ENCODE measurements around the gene TMEM53. TPM values are rescaled to one million over a fixed set of nuclear protein-coding genes. Genes with fewer than 3 reads are reported as not detected.

The TMEM53 gene
- total RNA-seq, 1 experiment from 2014 or later = 6.2 TPM

GRCh38 chr1:44672254-44672955, 1.9 kb downstream of the TMEM53 start:
- H3K4me1 Mint-ChIP-seq = peaks cover 21 to 29% of the 10 kb centered on the region in 2 experiments
- Histone ChIP-seq H2AK5ac (ENCODE audit: insufficient read length, low read length) (no peak overlapping the region), H3K14ac (ENCODE audit: insufficient read depth, low read length) (no peak overlapping the region), H3K18ac (ENCODE audit: insufficient read length, low read depth, low read length) (no peak overlapping the region), H3K9ac (ENCODE audit: extremely low read depth, insufficient read length, low read length) (no peak overlapping the region), H3K9me3 (ENCODE audit: control insufficient read depth, low read depth, low read length) (no peaks in the 10 kb centered on the region), H4K91ac (ENCODE audit: insufficient read length, low read depth, low read length) (no peak overlapping the region), H3K79me1 (ENCODE audit: insufficient read depth, low read depth, low read length, poor library complexity, severe bottlenecking) (no peaks in the 10 kb centered on the region), H3T11ph (ENCODE audit: low read length) (no peak overlapping the region), H2BK20ac (ENCODE audit: low read depth, low read length, poor library complexity, severe bottlenecking) (no peak overlapping the region), H4K5ac (ENCODE audit: insufficient read length, low read depth, low read length) (no peak overlapping the region), H3K56ac (ENCODE audit: insufficient read length, low read depth, low read length) (no peak overlapping the region), H3K4me2 (ENCODE audit: insufficient read depth, insufficient read length, low read length) (no peak overlapping the region), H3K23me2 (ENCODE audit: insufficient read length, low read depth, low read length, poor library complexity, severe bottlenecking) (no peaks in the 10 kb centered on the region), H3K4ac (ENCODE audit: low read depth, low read length) (no peak overlapping the region), H3K27ac (ENCODE audit: insufficient read length, low read depth, low read length) (no peak overlapping the region), H3K27me3 (ENCODE audit: insufficient read depth, low read length) (no peaks in the 10 kb centered on the region), H2BK120ac (ENCODE audit: low read depth, low read length, poor library complexity, severe bottlenecking) (no peak overlapping the region), H3K4me1 (ENCODE audit: insufficient read depth, low read length) (peaks cover 7% of the 10 kb centered on the region), H3K23ac (ENCODE audit: insufficient read length, low read depth, low read length) (no peak overlapping the region), H4K20me1 (ENCODE audit: control insufficient read depth, insufficient read depth, insufficient read length) (no peaks in the 10 kb centered on the region), H2BK5ac (ENCODE audit: insufficient read length, low read length) (no peak overlapping the region), H2AFZ (ENCODE audit: low read length) (no peak overlapping the region), H2BK12ac (ENCODE audit: insufficient read length, low read depth, low read length) (no peak overlapping the region), H2BK15ac (ENCODE audit: low read depth, low read length) (no peak overlapping the region), H3K79me2 (ENCODE audit: insufficient read depth, low read length) (no peaks in the 10 kb centered on the region), H4K8ac (replicated peaks; ENCODE audit: insufficient read length, low read depth, low read length) (no peak overlapping the region)
- no peaks in the 10 kb centered on the region for H3K27me3 Mint-ChIP-seq (ENCODE audit: low read depth)
- peaks cover 0 to 4% (median 4%) of the 10 kb centered on the region in 3 experiments; a peak in 2 of 7 replicates for H3K36me3 Mint-ChIP-seq (ENCODE audit: insufficient read depth in 1 of 3, low read depth in 3 of 3)
- no CpG with 5 or more reads among the region's 13 CpGs for WGBS (ENCODE audit: extremely low coverage, insufficient read length, low lambda C conversion rate)
- TF ChIP-seq, protein P1, sequence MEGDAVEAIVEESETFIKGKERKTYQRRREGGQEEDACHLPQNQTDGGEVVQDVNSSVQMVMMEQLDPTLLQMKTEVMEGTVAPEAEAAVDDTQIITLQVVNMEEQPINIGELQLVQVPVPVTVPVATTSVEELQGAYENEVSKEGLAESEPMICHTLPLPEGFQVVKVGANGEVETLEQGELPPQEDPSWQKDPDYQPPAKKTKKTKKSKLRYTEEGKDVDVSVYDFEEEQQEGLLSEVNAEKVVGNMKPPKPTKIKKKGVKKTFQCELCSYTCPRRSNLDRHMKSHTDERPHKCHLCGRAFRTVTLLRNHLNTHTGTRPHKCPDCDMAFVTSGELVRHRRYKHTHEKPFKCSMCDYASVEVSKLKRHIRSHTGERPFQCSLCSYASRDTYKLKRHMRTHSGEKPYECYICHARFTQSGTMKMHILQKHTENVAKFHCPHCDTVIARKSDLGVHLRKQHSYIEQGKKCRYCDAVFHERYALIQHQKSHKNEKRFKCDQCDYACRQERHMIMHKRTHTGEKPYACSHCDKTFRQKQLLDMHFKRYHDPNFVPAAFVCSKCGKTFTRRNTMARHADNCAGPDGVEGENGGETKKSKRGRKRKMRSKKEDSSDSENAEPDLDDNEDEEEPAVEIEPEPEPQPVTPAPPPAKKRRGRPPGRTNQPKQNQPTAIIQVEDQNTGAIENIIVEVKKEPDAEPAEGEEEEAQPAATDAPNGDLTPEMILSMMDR (conservative IDR thresholded peaks at IDR 0.05) = no peak
- no peaks in the 10 kb centered on the region for H3K9me3 Mint-ChIP-seq
- DNase-seq = peak; percentile 73
- peak overlapping the region in 1 of 2 experiments; percentile 30; a peak in 1 of 5 replicates for H3K4me3 Mint-ChIP-seq
- H3K27ac Mint-ChIP-seq = no peak overlapping the region
